Astrocyte (in vitro differentiated cells and primary cell): ENCODE data around the gene RALGDS.

ENCODE experiments used
- CTCF ChIP-seq: IDR thresholded peaks from 2 replicates; pipeline ENCODE4 v1.5.1; 2011; ENCODE audit warnings: low read depth, mild to moderate bottlenecking, inconsistent platforms, low read length, moderate library complexity; ENCODE audit not compliant: insufficient read depth
- EZH2 ChIP-seq: IDR thresholded peaks from 2 replicates; pipeline ENCODE4 v1.6.1; 2012; ENCODE audit warnings: mild to moderate bottlenecking, low read length, inconsistent platforms; ENCODE audit not compliant: insufficient read depth

- TF ChIP-seq CTCF (no peak), EZH2 (no peak)
These were observed 12.0 kb downstream of the RALGDS start for GRCh38 chr9:133108794-133109641.
